OCI-LY3 (cell line): ENCODE results near the gene SYT3.
"Not testable (repeated sequence)": the region's sequence is repeated elsewhere in the genome, so short reads cannot be mapped to it uniquely, and the experiment has no call there.

Experiments
- CTCF ChIP-seq: fragments of 200-600, 300-600 bp; sonication (generic); IDR thresholded peaks from 2 replicates; pipeline ENCODE4 v1.5.1; 2014; ENCODE audit warnings: antibody characterized with exemption, low read length, low read depth
- EZH2phosphoT487 ChIP-seq: fragments of 200-600 bp; shearing (Covaris generic); IDR thresholded peaks from 2 replicates; pipeline ENCODE4 v1.6.1; 2018; ENCODE audit warnings: antibody characterized with exemption, mixed run types, low read depth

- not testable (repeated sequence) for TF ChIP-seq CTCF, EZH2phosphoT487
Observed at GRCh38 chr19:50604264-50605073, 35.2 kb downstream of the SYT3 start.
